NCI-H524 (cell line): ENCODE results near the gene EYA2.
A peak's percentile ranks its signal among the peaks of the same experiment; 100 is the strongest.
"Not testable (repeated sequence)": the region's sequence is repeated elsewhere in the genome, so short reads cannot be mapped to it uniquely, and the experiment has no call there.

Source experiments
- DNase-seq, 2 experiments: peaks; one replicate each; lab custom pipeline; 2025; lab: John Stamatoyannopoulos, UW

The EYA2 gene

GRCh38 chr20:47204850-47205122, 310.1 kb downstream of the EYA2 start:
- not testable (repeated sequence) for DNase-seq

DNA sequence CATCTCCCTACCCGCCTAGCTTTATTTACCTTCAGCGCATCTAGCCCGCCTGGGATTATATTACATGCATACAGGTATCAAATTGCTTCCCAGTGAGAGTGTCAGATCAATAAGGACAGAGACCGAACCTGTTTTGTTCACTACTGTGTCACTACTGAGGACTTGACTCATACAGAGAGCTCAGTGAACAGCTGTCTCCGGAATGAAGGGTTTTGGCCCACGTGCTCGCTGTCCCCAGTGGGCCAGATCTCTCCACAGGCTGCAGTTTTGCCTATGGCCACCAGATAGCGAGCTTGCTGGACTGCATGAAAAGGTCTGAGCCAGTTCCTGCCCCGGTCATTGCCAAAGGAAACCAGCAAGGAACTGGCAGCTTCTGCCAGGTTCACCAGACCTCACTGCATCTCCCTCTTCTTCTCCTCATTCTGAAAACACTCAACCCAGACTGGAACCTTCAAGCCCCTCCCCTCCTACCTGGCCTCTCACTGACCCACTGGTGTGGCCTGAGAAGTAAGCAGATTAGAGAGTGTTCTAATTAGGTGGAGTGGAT, 311.0 kb downstream of the EYA2 start:
- peak; percentile 78 to 86 for DNase-seq

GRCh38 chr20:47206552-47206951, 311.9 kb downstream of the EYA2 start:
- not testable (repeated sequence) for DNase-seq

GRCh38 chr20:47206962-47207641, 312.5 kb downstream of the EYA2 start:
- DNase-seq = no peak

GRCh38 chr20:47208534-47209174, 314.0 kb downstream of the EYA2 start:
- DNase-seq = peak in 1 of 2 experiments; percentile 29

DNA sequence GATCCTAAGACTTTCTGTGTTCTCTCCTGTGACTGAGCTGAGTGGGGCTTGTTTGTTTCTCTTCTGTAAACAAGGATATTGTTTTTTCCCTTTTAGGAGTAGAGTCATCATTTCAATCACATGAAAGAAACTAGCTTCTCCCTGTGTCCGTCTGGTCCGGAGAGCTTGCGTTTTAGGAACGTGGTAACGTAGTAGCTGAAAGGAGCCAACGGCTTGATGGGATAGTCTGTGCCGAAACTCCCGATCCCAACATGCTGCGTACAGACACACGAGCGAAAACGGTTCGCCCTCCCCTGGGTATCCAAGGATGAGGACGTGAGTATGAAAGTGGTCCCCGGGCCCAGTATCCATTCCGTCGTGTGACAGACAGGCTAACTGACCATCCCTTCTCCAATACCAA, 315.3 kb downstream of the EYA2 start:
- DNase-seq = no peak

DNA sequence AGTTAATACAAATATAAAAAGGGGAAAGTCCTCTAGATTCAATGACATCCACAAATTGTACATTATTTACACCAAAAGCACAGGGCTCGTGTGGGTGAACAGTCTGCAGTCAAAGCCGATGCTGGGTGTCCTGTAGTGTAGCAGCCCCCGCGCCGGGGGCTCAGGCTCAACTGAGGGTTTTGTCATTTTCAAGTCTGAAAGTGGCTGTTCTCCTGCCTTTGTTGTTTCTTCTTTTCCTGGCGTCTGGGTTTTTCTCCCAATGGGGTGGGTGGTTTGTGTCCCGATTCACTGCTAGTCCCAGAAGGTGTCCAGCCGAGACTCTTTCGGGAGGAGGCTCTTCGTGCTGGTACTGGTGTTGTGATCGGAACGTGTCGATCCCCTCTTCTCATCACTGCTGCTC, 315.8 kb downstream of the EYA2 start:
- DNase-seq = no peak

GRCh38 chr20:47211036-47211435, 316.4 kb downstream of the EYA2 start:
- no peak for DNase-seq

- DNase-seq = no peak
Observed at GRCh38 chr20:47212606-47213207, 318.1 kb downstream of the EYA2 start.

- DNase-seq = no peak
Observed at GRCh38 chr20:47213966-47214365, 319.3 kb downstream of the EYA2 start.

GRCh38 chr20:47215653-47216397, 321.2 kb downstream of the EYA2 start:
- DNase-seq = no peak

DNA sequence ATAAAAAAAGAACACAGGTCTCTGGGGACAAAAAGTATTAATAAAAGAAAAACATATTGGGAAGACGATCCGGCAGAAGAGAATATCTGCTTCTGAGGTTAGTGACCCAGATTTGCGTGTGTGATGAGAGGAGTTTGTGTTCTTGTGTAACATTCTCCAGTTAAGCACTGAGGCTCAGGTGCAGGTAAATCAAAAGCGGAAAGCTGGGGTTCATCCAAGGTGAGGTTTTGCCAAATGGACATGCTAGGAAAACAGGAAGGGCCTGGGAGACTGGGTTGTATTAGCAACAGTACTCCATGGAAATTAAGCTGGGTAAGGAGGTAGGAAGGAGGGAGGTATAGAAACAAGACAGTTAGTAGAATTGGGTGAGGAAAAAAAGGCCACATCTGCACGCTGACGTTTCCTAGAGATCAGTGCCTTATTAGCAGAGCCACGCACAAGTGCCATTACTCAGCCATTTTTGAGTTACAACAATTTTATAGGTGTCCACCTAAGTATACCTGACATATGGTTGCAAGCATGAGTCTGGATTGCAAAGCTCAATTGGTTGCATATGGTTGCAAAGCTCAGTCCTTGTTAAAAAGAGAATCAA, 322.3 kb downstream of the EYA2 start:
- no peak for DNase-seq

DNA sequence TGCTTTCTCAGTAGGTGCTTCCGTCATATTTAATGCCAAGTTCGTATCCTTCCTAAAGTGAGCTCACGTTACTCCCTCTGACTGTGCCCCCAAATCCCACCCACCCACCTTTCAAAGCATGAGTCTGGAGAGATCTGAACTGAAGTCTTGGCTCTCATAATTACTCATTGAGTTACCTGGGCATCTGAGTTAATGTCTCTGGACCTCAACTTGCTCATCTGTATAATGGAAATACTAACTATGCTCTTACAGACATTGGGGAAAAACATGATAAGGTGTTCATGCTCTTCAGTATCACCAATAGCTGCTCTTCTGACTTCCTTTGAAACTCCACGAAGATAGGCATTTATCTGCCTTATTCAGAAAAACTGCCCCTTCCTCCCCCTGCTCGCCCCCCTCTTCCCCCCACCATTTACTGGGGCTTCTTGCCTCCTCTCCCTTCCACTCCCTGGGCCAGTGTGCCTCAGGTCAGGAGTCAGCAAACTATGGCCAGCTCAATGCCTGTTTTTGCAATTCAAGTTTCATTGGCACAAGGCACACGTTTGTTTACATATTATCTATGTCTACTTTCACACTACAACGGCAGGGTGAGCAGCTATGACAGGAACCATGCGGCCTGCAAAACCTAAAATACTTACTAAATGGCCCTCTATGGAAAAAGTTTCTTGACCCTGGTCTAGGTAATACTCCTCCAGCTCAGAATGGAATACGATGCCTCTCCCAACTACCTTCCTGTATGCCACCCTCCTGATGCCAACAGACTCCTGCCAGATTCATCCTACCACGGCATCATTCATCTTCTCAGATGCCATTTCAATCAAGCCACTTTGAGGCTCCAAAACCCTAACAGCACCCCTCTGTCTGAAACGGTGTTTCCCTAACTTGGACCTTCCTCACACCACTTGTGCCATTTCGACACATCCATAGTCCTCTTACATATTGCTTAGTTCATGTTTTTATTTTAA, 323.1 kb downstream of the EYA2 start:
- DNase-seq = no peak

DNA sequence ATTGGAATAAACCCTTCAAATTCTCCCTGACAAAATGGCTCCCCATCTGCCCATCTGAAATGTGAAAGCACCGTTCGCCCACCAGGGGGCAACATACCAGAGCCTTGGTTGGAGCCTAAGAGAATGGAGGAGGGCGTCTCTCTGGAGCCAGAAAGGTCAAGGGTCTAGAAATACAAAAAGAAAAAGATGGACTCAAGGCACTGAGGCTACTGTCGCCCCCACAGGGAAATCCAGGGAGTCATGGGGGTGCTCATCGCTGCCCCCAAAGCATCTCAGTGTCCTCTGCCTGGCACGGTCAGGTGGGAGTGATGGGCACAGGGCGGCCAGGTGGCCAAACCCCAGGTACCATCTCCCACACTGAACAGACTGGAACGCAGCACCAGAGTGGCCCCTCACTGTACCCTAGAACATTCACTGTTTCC, 325.5 kb downstream of the EYA2 start:
- DNase-seq = peak in 1 of 2 experiments; percentile 44

- no peak for DNase-seq
Observed at GRCh38 chr20:47221036-47221625, 326.5 kb downstream of the EYA2 start.

GRCh38 chr20:47222468-47223119, 328.0 kb downstream of the EYA2 start:
- no peak for DNase-seq

GRCh38 chr20:47223896-47224295, 329.3 kb downstream of the EYA2 start:
- DNase-seq = no peak

GRCh38 chr20:47224300-47224791, 329.7 kb downstream of the EYA2 start:
- no peak for DNase-seq

GRCh38 chr20:47224857-47225256, 330.2 kb downstream of the EYA2 start:
- no peak for DNase-seq

- DNase-seq = no peak
Observed at GRCh38 chr20:47225458-47225857, 330.8 kb downstream of the EYA2 start.
